Mesodermal cell (in vitro differentiated cells): ENCODE measurements around the gene SPATA32.

Experiments
- H3K27ac ChIP-seq: 2 replicates; pipeline ENCODE4 v1.7.0; 2013; ENCODE audit warnings: mild to moderate bottlenecking, low read depth, low read length, moderate library complexity; ENCODE audit not compliant: severe bottlenecking
- H3K36me3 ChIP-seq: 2 replicates; pipeline ENCODE4 v1.7.1; 2013; ENCODE audit warnings: mild to moderate bottlenecking, low read length, moderate library complexity; ENCODE audit not compliant: control insufficient read depth, insufficient read depth
- H3K4me1 ChIP-seq: one replicate; pipeline ENCODE4 v1.7.1; 2013; ENCODE audit warnings: mild to moderate bottlenecking, low read length; ENCODE audit not compliant: insufficient read depth, control insufficient read depth, poor library complexity, severe bottlenecking
- H3K4me3 ChIP-seq: 2 replicates; pipeline ENCODE4 v1.7.0; 2013; ENCODE audit warnings: low read length, control low read depth, mild to moderate bottlenecking; ENCODE audit not compliant: insufficient read depth, poor library complexity, severe bottlenecking; ENCODE audit errors: extremely low read depth
- H3K9me3 ChIP-seq: 2 replicates; pipeline ENCODE4 v1.7.1; 2013; ENCODE audit warnings: mild to moderate bottlenecking, low read length, moderate library complexity; ENCODE audit not compliant: control insufficient read depth
- WGBS, 2 experiments: methylation state at CpG; one replicate each; pipeline ENCODE4 v1.1.5; 2013; ENCODE audit warnings: missing lambda C conversion rate in 2 of 2; ENCODE audit not compliant: insufficient coverage in 2 of 2; 5-methylcytosine and 5-hydroxymethylcytosine counted together

The SPATA32 gene

DNA sequence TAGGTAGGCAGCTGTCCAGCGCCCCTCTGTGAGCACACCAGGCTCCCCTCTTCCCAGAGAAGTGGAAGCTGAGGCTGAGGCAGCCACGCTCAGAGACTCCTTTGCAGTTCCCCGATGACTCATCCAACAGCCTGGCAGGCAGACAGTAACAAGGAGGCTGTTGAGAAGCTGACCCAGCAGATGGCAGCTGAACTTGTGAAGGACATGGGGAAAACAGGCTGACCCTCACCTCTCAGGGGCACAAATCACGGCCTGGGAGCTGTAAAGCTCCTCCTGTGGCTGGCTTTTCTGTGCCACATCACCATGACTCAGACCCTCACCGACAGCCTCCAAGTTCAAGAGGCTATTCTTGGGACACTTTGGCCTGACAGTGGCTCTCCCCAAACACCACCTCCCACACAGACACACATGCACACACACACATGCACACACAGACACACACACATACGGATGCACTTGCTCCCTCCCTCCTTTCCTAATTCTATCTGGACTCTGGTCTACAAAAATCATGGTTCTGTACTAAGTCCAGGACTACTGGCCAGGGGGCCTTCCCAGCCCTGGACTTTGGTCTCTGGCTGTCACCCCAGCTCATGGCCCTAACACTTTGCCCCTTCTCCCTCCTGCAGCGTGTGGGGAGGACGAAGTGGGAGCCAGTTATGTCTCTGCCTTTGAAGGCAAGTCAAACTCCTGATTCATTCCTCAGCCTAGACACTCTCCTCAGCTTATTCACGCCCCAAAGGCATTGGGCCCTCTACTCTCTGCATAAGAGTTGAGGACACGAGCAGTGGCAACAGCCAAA, 31.7 kb upstream of the SPATA32 start:
- H3K4me3 ChIP-seq: no peak overlapping the region
- no peaks in the 10 kb centered on the region for H3K9me3 ChIP-seq
- H3K27ac ChIP-seq: peak overlapping the region; percentile 88
- H3K36me3 ChIP-seq: peaks cover 60% of the 10 kb centered on the region
- WGBS, 2 experiments: 60 to 73% methylated on average over 6 to 7 of the region's 10 CpGs
- H3K4me1 ChIP-seq: peaks cover 16% of the 10 kb centered on the region

DNA sequence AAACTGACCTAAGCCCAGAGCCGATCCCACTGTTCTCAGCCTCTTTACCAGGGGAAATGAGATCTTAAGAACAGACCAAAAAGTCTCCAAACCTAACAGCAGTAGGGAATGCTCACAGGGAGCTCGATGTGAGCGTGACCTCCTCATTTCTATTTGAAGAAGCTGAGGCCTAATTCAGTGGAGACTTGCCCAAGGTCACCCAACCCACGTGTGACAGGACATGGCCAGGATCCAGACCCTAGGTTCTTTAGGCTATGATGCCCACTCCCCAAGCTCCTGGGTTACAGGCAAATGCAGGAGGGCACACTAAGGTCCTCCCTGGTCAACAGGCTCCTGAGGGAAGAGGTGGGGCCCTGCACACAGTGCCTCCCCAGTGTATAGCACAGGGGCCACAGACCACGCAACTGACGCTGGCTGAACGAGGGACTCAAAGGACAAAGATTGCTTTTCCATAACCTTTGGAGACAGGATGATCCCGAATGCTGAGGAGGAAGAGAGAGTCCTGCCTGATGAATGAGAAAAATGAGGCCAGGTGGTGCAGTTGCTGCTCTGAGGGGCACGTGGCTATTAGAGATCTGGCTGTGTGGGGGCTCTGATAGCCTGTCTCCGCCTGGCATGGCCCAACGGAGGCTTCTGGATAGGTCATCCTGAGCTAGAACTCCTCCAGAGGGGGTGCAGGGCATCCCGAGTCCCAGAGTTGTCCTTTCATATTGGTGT, 31.0 kb upstream of the SPATA32 start:
- Histone ChIP-seq H3K4me3 (no peak overlapping the region), H3K9me3 (no peaks in the 10 kb centered on the region), H3K27ac (no peak overlapping the region), H3K4me1 (peaks cover 16% of the 10 kb centered on the region), H3K36me3 (peaks cover 64% of the 10 kb centered on the region)
- WGBS, 2 experiments: 90 to 93% methylated on average over 10 to 11 of the region's 12 CpGs

DNA sequence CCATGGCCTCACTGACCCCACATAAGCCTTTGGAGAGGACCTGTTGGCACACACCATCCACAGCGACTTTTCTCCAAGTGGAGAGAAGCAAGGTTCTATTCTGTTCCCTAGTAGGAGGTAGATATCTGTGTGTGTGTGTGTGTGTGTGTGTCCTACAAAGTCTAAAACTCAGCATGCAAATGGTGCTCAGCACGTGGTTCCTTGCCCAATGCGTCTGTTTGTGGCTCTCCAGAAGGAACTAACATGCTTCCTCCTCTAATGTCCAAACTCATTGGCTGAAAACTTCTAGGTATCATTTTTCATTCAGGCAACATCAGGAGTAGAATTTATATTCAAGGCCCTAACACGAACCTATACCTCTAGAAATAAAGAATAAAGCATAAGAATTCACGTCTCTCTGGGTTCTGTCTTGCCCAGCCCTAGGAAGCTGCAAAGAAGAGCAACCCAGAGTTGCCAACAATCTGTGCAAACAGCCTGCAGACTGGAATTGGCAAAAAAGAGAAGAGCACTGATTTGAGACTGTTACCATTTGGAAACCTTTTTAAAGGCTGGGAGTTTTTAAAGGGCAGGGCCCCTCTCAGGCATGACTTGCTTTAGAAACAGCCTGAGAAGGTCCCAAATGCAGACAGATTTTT, 29.4 kb upstream of the SPATA32 start:
- Histone ChIP-seq H3K9me3 (no peaks in the 10 kb centered on the region), H3K27ac (no peak overlapping the region), H3K4me3 (no peak overlapping the region), H3K36me3 (peaks cover 66% of the 10 kb centered on the region), H3K4me1 (peaks cover 16% of the 10 kb centered on the region)
- WGBS, 2 experiments: 78 to 90% methylated on average over 3 of the region's 5 CpGs

DNA sequence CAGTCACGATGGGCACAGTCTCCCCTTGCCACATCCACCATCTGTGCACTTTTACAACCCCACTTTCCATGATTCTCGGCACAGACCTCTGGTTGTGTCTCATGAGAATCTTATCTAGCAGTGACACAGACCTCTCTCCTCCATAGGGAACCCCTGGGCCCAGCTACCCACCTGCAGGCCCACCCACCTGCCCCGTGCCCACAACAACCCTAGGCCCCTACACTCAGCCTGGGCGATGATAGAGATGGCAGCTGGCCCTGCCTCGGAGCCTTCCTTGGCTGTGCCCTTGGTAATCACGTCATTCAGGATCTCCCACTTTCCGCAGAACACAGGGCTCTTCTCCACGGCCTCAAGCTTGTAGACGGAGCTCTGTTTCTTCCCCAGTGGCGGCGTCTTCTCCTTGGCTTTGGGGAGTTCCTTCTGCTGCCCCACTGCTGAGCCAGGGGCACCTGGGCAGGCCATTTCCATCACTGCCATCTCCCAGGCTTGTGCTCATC, 28.4 kb upstream of the SPATA32 start:
- peaks cover 12% of the 10 kb centered on the region for H3K4me1 ChIP-seq
- no peak overlapping the region for H3K4me3 ChIP-seq
- peaks cover 69% of the 10 kb centered on the region for H3K36me3 ChIP-seq
- H3K27ac ChIP-seq: no peak overlapping the region
- no peaks in the 10 kb centered on the region for H3K9me3 ChIP-seq
- 93 to 94% methylated on average over 9 to 11 of the region's 11 CpGs for WGBS, 2 experiments

DNA sequence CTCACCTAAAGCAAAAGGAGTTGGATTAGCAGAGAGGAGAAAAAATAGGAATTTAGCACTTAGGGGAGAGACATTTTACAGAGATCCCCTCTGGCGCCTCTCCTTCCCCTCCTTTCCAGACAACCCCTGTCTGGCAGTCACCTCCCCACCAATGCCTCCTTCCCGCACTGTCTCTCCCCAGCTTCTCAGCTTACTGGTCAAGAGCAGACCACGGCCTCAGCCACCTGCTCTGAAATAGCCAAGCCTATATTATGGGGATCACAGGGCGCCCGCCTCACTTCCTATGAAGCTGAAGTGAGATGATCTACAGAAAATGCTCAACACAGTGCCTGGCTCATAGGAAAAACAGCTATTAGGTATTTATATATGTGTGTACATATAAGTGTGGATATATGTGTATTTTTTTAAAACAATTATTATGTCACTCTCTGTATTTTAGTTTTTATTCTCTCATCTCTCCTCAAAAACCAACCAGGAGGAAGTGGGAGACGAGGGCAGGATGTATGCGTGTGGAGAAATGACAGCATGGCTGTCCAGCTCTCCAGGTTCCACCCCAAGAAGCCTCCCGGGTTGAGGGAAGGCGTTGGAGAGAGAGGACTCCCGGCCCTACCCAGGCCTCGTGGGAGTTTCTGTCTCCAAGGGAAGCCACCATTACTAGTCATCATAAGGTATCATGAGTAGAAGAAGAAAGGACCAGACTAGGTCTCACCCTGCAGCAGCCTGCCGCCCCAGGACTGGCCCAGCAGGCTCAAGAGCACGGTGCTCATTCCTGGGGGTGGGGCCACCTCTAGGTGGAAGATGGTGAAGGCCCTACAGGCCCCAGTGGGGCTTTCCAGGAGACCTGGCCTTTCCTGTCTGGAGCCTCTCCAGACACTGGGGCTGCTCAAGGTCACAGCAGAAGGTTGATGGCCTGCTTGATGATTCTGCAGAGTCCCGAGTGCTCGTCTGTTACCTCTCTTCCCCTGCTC, 27.7 kb upstream of the SPATA32 start:
- no peak overlapping the region for H3K27ac ChIP-seq
- no peaks in the 10 kb centered on the region for H3K9me3 ChIP-seq
- no peak overlapping the region for H3K4me3 ChIP-seq
- H3K36me3 ChIP-seq: peaks cover 73% of the 10 kb centered on the region
- WGBS, 2 experiments: 92 to 97% methylated on average over 10 of the region's 15 CpGs
- peaks cover 12% of the 10 kb centered on the region for H3K4me1 ChIP-seq

DNA sequence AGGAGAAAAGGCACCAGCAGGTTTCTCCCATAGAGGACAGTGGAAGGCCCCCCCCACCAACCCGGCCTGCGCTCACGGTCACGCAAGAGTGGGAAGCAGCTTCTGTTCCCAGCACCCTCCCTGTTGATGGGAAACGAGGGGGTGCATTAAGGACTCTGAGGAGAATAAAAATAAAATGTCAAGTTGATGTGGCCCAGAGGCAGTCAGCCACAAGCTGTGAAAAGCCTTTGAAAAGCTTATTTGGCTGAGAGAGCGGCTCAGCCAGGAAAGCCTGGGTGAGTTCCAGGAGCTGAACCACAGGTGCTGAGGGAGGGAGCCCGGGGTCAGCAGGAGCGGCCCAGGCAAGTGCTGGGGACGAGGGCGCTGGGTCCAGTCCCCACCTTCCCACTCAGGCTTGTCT, 26.9 kb upstream of the SPATA32 start:
- Histone ChIP-seq H3K4me1 (peaks cover 8% of the 10 kb centered on the region), H3K27ac (no peak overlapping the region), H3K9me3 (no peaks in the 10 kb centered on the region), H3K4me3 (no peak overlapping the region), H3K36me3 (peaks cover 80% of the 10 kb centered on the region)
- WGBS, 2 experiments: 94 to 97% methylated on average over 8 of the region's 10 CpGs

DNA sequence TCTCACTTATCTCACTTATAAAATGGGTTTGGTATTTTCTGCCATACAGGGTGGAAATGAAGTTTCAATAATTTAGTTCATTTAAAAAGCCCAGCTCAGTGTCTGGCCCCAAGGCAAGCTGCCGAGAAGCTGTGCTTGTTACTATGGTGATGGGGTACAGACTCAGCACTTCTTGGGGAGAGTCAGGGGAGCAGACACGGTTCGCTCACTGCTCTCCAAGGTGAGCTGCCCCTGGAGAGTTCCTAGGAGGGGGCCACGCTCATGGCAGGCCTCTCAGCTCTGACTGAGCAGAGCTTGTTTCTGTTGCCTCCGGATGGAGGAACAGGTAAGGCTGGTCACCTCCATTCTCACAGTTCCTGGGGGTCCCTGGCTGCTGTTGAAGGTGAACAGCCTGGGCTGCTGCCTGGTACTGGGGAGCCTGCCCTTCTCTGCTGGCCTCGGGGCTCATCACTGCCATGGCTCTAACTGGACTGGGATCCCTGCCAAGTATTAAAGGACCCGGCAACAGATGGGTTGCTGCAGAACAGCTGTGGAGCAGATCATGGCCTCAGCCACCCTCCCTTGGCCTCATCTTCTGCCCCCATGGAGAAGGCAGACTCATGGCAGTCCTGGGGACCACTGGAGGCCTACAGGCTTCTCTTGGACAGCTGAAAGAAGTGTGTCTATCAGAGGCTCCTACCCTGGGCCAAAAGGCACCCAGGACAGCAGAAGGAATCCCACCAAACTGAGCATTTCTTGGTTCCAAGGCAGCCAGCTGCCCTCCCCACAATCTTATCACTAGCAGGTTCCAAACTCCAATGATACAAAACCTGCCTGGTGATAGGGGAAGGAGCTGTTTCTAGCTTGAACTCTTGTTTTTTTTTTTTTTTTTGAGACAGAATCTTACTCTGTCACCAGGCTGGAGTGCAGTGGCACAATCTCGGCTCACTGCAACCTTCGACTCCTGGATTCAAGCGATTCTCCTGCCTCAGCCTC, 25.9 kb upstream of the SPATA32 start:
- no peaks in the 10 kb centered on the region for H3K9me3 ChIP-seq
- H3K36me3 ChIP-seq: peaks cover 88% of the 10 kb centered on the region
- WGBS, 2 experiments: 93 to 94% methylated on average over 8 of the region's 10 CpGs
- H3K27ac ChIP-seq: no peak overlapping the region
- H3K4me3 ChIP-seq: no peak overlapping the region
- peaks cover 7% of the 10 kb centered on the region for H3K4me1 ChIP-seq

DNA sequence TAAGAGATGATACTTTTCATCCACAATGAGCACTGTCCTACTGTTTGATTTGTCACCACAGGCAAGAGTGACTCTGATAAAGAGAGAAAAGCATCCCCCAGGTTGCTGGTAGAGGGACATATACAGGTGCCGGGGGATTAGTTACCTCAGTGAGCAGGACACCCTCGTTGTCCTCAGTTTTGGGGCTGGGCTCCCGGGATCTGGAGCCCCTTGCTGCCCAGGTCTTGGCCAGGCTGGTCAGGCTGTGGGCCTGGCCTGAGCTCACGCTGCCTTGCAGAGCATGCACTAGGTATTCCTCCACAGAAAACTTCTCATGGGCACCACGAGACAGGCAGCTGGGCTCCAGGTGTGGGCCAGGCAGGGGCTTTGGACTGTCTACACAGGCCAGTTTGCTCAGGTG, 24.4 kb upstream of the SPATA32 start:
- Histone ChIP-seq H3K36me3 (peaks cover 87% of the 10 kb centered on the region), H3K9me3 (no peaks in the 10 kb centered on the region), H3K4me3 (no peak overlapping the region), H3K27ac (no peak overlapping the region), H3K4me1 (peaks cover 9% of the 10 kb centered on the region)
- WGBS, 2 experiments: 91 to 94% methylated on average over 5 of the region's 5 CpGs
